Bronchial epithelial cell (primary cell): ENCODE data around the gene OPCML. TPM values are rescaled to one million over a fixed set of nuclear protein-coding genes. Genes with fewer than 3 reads are reported as not detected.

Source experiments
- DNase-seq: peaks from one replicate; pipeline ENCODE4 v3.0.0-alpha.2; 2010; ENCODE audit warnings: low read depth
- FAIRE-seq: peaks from 2 replicates; lab custom pipeline; 2011; peaks lifted over from hg19 to GRCh38; lab: Jason Lieb, UNC
- H3K27me3 ChIP-seq: 2 replicates; pipeline ENCODE4 v1.5.1; 2011; ENCODE audit warnings: low read length; ENCODE audit not compliant: control insufficient read depth, insufficient read depth
- H3K36me3 ChIP-seq: 2 replicates; pipeline ENCODE4 v1.5.1; 2011; ENCODE audit warnings: low read length; ENCODE audit not compliant: control insufficient read depth, insufficient read depth
- H3K4me3 ChIP-seq: 2 replicates; pipeline ENCODE4 v1.5.1; 2011; ENCODE audit warnings: mild to moderate bottlenecking, low read depth, low read length, control low read depth
- CTCF ChIP-seq: IDR thresholded peaks from 2 replicates; pipeline ENCODE4 v1.5.1; 2011; ENCODE audit warnings: mild to moderate bottlenecking, moderate library complexity, low read length, control low read depth, inconsistent platforms; ENCODE audit not compliant: insufficient read depth, severe bottlenecking
- total RNA-seq: library from RNA; depleted of rRNA; stranded (reverse); fragments of >200 nt; gene quantifications from 2 replicates; pipeline ENCODE4 v1.2.1, GENCODE V29; 2014

OPCML gene
- total RNA-seq, 1 donor from 2014 or later, result not detected

- DNase-seq, result no peak
- H3K36me3 ChIP-seq, result no peaks in the 10 kb centered on the region
- H3K27me3 ChIP-seq, result no peaks in the 10 kb centered on the region
- H3K4me3 ChIP-seq, result no peak overlapping the region
- no peak for TF ChIP-seq CTCF
- no peak for FAIRE-seq
Measured at GRCh38 chr11:132692891-132693290, 839.4 kb downstream of the OPCML start.

GRCh38 chr11:132691848-132692550 lies 840.3 kb downstream of the OPCML start:
- Histone ChIP-seq H3K27me3 (no peaks in the 10 kb centered on the region), H3K36me3 (no peaks in the 10 kb centered on the region), H3K4me3 (no peak overlapping the region)
- DNase-seq, result no peak
- TF ChIP-seq CTCF, result no peak
- FAIRE-seq, result no peak

GRCh38 chr11:132686886-132687285 lies 845.4 kb downstream of the OPCML start:
- FAIRE-seq (no peak), DNase-seq (no peak)
- no peaks in the 10 kb centered on the region for H3K27me3 ChIP-seq
- no peak overlapping the region for H3K4me3 ChIP-seq
- no peaks in the 10 kb centered on the region for H3K36me3 ChIP-seq
- TF ChIP-seq CTCF, result no peak

- Histone ChIP-seq H3K36me3 (no peaks in the 10 kb centered on the region), H3K4me3 (no peak overlapping the region), H3K27me3 (no peaks in the 10 kb centered on the region)
- DNase-seq (peak; percentile 5), FAIRE-seq (no peak)
- no peak for TF ChIP-seq CTCF
Measured at GRCh38 chr11:132685174-132685611, 847.1 kb downstream of the OPCML start.

GRCh38 chr11:132683602-132684001 lies 848.7 kb downstream of the OPCML start:
- no peaks in the 10 kb centered on the region for H3K27me3 ChIP-seq
- no peak for FAIRE-seq
- no peak for DNase-seq
- H3K36me3 ChIP-seq, result no peaks in the 10 kb centered on the region
- H3K4me3 ChIP-seq, result no peak overlapping the region
- TF ChIP-seq CTCF, result no peak

GRCh38 chr11:132681971-132682370 lies 850.3 kb downstream of the OPCML start:
- FAIRE-seq (no peak), DNase-seq (no peak)
- no peak for TF ChIP-seq CTCF
- no peak overlapping the region for H3K4me3 ChIP-seq
- H3K36me3 ChIP-seq, result no peaks in the 10 kb centered on the region
- no peaks in the 10 kb centered on the region for H3K27me3 ChIP-seq
